Stimulated activated CD4-positive, alpha-beta T cell treated with anti-CD3 and anti-CD28 coated beads, Interleukin-15, amount 100 ng/mL, for 24 hours (primary cell): Measurements from ENCODE around the gene FANCC.
A peak's percentile ranks its signal among the peaks of the same experiment; 100 is the strongest.
"Not testable (repeated sequence)": the region's sequence is repeated elsewhere in the genome, so short reads cannot be mapped to it uniquely, and the experiment has no call there.

Experiments
- DNase-seq: peaks from one replicate; pipeline ENCODE4 v3.0.0-alpha.2; 2020

FANCC gene

DNA sequence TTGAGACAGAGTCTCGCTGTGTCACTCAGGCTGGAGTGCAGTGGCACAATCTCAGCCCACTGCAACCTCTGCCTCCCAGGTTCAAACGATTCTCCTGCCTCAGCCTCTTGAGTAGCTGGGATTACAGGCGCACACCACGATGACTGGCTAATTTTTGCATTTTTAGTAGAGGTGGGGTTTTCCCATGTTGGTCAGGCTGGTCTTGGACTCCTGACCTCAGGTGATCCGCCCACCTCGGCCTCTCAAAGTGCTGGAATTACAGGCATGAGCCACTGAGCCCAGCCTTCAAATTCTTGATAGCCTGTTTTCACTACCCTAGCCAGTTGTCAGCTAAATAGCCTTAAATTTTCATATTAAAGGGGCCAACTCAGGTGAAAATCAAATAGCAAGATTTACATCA, 11.6 kb upstream of the FANCC start:
- not testable (repeated sequence) for DNase-seq

DNA sequence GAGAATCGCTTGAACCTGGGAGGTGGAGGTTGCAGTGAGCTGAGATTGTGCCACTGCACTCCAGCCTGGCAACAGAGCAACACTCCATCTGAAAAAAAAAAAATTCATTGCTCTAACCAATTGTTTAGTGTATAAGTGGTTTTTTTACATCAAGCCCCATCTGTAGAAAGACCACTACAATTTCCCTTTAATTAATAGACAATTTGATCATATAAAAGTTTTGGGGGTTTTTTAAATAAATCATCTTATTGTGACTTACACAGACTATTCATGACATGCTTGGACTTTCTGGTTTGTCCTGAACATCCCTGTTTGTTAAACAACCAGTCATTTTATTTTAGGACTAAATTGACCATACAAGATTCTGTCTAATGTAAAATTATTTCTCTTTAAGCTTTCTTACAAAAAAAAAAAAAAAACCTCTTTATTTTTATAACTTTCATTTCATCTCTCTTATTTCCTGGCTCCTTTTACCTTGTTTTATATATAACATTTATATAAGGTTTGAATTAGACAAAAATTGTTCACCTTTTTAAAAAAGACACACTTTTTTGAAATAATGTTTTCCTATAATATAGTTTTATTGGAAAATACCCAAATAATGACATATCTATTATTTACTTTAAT, 9.8 kb upstream of the FANCC start:
- DNase-seq: no peak

DNA sequence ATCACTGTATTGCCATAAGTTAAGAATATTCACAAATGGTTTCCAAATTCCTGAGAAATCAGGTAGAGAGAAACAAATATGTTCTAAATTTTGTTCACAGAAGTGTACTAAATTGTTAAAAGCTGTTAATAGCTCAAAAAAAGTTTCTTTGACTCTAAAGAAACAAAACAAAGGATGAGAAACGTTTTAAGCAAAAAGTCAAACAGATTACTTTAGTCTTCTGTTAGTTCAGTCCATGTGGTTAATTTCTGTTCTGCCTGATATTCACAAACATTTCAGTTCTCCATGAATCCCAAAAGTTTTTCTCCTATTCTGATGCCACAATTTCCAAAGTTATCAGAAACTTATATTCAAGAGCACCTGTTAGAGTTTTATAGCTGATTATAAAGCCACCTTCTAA, 7.7 kb upstream of the FANCC start:
- no peak for DNase-seq

DNA sequence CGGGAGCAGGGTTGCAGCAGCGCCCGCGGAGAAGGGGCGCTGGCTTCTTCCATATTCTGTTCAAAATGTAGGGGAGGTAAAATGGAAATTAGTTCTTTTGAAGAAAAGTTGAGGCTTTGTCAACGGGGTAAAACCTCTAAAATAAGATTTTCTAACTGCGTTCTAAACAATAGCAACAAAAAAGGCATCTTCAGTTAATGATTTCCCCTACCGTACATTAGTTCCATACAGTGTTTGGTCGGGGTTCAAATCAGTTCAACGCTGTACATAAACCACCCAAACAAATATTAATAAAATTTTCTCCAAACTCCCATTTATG, 343 bp upstream of the FANCC start:
- DNase-seq: no peak

DNA sequence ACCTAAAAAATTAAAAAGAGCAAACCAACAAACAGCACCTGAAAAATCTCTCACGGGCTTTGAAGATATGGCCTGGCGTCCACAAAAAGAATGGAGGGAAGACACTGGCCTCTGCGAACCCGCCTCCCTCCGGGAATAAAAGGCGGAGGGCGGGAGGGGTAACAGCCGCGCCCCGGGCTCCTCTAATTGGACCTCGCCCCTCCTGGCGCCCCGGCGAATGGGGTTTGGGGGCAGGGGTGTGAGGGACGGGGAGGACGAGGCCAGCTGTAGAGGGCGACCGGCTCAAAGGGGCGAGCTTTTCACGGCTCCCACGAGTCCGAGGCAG, 753 bp downstream of the FANCC start:
- peak; percentile 72 for DNase-seq

DNA sequence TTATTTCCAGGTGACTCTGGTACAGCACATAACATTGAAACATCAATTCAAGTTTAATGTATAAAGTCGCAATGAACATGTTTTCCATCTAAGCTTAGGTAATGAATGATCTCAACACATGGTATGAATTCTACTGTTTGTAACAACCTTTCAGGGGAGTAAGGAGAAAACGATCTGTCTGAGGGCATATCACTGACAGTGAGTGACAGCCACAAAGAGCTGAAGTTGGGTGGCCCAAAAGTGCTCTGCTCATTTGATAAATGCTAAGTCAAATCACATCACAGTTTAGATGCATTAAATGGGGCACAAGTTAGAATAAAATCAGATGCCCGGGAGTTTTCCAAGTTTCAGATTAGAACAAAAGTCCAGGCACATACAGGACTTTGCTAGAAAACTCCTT, 1.2 kb downstream of the FANCC start:
- DNase-seq: no peak

DNA sequence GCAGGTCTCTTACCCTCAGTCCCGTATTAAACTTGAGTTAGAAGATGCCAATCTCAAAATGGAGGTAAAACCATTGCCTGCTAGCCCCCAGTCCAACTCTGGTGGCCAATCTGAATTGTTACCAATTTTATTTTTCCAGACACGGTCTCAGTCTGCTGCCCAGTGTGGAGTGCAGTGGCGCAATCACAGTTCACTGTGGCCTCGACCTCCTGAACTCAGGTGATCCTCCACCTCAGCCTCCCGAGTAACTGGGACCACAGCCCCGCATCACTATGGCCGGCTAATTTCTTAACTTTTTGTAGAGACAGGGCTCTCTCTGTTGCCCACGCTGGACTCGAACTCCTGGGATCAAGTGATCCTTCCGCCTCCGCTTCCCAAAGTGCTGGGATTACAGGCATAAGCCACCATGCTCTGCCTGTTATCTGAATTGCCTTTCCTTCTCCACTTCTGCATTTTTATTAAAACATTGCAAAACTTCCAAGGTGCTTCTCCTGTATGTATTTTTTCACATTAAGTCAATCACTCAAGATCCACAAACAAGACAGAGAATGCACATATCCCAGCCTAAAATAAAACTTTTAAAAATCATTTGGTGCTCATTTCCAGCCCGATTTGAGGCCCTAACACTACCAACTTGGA, 2.3 kb downstream of the FANCC start:
- DNase-seq: no peak

DNA sequence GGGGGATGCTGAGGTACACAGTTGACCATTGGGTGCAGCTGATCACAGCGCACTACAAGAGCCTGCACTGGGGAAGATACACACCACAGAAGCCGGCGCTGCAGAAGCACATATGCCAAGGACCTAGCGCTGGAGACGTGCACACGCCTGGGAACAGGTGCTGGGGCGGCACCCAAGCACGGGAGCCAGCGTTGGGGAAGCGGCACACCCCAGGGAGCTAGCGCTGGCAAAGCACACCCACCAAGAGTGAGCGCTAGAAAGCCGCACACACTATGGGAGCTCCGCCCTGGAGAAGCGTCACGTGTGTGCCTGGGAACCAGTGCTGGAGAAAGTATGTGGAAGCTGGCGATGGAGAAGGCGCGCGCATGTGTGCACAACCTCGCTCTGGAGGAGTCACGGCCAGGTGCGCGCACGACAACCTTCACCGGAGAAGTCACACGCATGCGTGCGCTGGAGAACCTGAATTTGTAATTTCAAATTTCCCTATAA, 4.5 kb downstream of the FANCC start:
- peak; percentile 37 for DNase-seq

DNA sequence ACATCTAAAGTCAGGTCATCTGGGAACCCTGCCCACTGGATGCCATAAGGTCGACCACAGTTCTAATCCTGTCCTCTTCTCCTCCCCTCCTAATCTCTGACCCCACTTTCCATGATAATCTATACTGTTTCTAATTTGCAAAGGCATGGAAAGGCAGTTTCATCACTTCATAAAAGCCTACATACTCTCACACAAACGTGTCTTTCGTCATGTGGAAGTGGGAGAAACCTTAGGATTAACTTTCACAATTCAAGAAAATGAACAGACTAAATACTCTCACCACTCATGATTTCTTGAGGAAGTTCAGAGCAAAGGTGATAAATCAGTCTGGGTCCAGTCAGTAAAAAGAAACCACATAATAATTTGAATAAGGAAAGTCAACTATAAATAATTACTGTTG, 5.5 kb downstream of the FANCC start:
- DNase-seq: no peak

DNA sequence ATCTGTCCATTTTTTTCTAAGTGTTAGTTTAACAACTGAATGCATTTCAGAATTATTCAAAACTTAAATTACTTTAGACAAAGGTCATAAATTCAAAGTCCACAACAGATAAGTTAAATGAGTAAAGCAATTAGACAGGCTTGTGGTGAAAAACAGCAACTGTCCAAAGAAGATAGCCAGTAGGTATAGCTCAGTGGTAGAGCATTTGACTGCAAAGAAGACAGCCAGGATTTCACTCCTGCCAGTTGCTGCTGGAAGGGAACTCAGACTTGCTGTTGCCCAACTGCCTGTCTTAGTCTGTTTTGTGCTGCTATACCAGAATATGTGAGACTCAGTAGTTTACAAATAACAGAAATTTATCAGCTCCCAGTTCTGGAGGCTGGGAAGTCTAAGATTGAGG, 10.0 kb downstream of the FANCC start:
- DNase-seq: no peak

DNA sequence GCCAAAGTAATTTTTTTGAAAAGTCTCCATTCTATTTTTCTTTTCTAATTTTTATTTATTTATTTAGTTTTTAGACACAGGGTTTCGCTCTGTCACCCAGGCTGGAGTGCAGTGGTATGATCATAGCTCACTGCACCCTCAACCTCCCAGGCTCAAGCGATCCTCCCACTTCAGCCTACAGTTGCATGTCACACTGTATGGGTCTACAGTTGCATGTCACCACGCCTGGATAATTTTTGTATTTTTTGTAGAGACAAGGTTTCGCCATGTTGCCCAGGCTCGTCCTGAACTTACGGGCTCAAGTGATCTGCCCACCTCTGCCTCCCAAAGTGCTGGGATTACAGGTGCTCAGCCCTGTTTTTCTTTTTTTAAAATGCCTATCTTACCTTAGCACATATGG, 10.7 kb downstream of the FANCC start:
- DNase-seq: no peak

DNA sequence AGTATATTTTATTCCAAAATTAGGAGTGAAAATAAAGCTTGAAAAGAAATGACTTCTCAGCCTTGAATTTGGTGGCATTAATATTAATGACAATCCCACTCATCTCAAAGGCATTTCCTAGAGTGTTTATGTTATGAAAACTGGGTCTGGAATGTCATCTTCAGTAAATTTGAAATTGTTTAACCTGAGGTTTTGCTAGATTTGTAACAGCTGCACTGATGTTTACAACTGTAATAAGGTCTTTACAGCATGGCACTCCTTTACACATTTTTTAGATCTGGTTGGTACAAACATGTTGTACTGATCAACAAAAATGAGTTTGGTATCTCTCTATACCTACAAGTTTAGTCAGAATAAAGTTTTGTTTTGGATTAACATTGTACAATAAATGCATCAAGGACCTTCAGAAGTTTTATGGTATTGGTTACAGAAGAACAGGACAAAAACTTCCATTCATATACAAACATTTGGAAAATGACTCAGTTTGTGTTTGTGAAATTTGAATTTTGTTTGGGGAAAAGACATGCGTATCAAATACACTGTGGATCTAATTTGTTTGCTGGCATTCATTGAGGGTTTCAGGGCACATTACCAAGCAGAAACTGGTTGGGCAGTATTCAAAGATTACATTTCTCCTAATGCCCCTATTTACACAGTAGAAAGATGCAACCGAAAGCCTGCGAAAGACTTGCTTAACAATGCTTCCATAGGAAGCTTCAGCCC, 11.6 kb downstream of the FANCC start:
- DNase-seq: no peak

DNA sequence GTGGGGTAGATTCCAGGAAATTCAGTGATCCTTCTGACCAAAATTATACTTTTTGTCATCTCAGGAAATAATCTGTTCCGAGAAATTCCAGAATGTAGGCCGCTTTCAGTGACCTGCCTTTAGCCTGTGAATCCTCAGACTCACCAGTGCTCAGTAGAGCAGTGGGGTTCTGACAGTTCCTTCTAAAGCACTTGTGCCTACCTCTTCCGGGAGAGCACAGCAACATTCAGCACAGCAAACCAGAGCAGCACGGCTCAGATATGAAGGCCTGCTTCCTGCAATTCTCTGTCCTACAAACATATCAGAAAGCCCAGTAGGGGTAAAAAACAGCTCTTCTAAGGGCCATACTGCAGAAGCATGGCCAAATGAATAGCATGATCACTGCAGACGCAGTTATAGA, 15.0 kb downstream of the FANCC start:
- no peak for DNase-seq

DNA sequence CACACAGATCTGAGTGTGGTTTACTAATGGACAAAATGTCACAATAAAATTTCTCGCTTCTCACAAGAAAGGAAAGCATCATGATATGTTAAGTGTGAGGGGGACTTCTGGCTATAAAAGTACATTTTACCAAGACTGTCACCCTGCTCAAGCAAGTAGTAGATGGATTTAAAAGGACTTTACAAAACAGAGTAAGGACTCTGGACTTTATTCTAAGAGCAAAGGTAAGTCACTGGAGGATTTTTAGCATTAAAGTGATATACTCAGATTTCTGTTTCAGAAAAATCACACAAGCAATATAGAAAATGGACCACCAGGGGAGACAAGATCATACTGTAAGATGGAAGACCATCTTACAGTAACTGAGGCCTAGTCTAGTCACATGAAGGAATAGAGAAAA, 19.7 kb downstream of the FANCC start:
- no peak for DNase-seq

DNA sequence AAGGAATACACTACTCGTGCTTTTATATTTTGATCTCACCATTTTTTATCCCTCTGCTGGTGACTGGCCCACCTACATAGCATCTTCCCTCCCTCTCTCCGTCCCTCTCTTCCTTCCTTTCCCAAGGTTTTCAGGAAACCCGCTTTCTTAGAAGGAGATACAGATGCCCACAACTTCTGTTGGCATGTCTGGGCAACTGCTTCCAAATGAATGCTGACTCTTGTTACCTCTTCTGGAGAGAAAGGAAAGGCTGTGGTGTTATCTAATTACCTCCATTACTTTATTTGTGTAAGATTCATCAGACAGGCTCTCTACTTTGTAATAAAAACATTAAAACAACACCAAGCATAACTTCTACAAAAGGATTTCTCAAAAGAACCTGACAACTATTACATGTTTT, 20.2 kb downstream of the FANCC start:
- DNase-seq: no peak

DNA sequence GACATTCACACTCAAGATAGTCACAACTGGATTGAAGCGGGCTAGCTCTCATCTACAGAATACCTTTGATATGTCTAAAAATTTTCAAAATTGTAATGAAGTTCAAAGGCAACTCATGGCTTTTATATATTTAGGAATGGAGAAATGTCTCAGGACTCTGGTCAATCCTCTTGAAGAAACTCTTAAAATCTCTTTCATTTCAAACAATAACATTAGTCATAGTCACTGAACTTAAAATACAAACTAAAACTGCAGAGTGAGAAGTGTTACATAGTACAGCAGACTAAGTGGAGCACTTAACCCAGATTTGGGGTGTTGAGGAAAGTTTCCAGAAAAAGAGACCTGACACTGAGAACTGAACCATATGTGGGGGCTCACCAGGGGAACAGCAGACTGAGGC, 20.7 kb downstream of the FANCC start:
- DNase-seq: no peak

DNA sequence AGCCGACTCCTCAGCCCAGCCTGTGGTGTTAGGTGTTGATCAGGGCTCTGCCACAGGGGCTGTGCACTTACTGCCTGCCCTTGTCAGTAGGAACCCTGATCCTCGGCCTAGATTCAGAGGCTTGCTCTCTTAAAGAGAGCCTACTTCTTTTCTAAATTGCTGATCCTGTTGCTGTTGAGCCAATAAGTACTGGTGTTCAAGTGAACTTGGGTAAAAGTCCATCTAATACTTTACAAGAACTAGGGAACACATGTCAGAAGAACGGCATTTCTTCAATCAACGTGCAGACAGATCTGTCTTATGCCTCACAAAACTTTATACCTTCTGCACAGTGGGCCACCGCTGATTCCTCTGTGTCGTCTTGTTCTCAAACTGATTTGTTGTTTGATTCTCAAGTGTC, 24.2 kb downstream of the FANCC start:
- not testable (repeated sequence) for DNase-seq

DNA sequence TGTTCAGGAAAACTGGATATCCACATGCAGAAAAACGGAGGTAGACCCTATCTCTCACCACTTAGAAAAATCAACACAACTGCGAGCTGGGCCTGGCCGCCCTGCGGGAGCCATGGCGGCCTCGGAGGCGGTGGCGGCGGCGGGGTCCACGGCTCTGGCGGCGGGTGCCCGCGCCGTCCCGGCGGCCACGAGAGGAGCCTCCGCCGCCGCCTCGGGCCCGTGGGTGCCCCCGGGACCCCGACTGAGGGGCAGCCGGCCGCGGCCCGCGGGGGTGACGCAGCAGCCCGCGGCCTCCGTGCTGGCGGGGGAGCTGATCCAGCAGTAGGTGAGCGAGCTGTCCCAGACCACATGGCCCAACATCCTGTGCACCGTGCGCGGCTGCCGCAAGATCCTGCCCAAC, 25.3 kb downstream of the FANCC start:
- no peak for DNase-seq

DNA sequence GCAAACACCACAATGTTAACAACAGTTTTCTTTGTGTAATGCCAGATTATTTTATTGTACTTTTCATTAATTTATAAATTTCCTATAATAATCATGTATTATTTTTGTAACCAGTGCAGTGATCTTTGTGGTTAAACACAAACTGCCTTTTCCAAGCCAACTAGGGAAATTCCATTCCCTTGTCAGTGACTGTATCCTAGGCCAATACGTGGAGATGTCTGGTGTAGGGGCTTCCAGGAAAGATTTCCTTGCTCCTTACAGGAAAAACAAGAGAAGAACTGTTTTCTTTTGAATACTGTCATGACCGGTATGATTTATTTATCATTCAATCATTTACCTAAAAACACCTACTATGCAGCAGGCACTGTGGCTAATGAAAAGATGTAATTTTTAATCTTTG, 31.4 kb downstream of the FANCC start:
- DNase-seq: no peak

DNA sequence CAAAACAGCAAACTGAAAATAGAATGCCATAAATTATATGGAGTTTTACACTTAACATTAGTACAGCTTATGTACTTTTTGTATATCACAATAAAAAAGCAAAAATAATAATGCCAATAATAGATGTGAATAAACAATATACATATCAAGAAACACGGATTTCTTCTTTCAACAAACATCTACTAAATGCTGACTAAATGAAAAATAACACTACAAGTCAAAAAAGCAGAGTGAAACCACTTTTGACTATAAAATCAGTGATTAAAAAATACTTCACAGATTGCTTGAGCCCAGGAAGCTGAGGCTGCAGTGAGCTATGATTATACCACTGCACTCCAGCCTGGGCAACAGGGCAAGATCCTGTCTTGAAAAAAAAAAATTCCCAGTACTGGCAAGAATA, 32.2 kb downstream of the FANCC start:
- DNase-seq: no peak

DNA sequence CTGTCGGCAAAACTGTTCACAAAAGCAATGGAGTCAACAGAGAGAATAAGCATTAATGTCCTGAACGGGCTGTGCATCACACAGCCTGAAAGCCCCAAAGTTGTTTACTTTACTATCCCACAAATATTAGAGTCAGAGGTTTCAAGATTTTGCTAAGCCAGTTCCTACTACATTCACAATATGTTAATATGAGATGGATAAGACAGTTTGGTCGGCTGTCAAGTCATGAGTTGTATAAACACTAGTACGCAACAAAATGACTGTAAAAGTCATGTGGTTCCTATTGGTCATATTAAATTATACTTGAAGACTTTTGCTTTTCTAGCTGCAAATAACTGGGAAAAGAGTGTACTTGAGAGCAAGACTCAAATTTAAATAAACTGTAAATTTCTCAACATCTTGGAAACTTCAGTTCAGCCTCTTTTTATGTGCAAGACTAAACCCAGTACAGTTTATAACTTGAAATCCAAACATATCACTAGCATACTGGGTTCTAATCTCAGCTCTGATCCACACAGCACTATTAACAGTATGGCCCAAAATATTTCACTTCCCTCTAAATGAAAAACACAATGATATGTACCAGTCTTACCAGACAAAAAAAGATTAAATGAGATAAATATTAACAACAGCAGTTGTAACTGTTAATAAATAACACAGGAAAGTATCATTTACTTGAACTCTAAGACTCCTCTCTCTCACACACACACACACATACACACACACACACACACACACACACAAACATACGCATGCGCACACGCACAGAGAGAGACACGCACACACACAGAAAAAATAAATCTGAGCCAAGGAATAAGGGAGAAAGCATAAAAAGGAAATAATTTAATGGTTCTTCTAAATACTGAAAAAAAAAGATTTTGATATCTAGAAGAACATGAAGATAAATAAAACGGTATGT, 33.1 kb downstream of the FANCC start:
- DNase-seq: no peak

DNA sequence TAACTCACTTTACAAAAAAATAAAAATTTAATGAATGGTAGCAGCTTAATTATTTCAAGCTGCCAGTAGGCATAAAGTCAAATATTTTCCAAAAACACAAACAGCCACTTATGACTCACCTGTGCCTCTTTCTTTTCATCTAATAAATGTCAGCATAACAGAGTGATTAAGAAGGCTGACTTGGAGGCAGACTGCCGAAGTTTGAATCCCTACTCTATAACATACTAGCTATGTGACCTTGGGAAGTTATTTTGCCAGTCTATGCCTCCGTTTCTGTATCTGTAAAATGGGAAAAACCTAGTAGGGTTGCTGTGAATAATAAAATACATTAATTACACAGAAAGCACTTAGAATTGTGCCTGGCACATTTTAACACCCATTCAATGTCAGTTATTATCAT, 33.8 kb downstream of the FANCC start:
- DNase-seq: no peak

DNA sequence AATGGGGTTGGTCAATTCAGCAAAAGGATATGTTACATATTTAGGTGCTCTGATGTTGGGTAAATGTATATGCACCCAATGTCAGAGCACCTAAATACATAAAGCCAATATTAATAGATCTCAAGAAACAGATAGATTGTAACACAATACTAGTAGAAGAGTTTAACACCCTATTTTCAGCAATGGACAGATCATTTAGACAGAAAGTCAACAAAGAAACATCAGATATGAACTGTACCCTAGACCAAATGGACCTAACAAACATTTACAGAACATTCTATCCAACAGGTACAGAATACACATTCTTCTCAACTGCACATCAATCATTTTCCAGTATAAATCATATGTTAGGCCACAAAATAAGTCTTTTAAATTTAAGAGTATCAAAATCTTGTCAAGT, 35.2 kb downstream of the FANCC start:
- no peak for DNase-seq

DNA sequence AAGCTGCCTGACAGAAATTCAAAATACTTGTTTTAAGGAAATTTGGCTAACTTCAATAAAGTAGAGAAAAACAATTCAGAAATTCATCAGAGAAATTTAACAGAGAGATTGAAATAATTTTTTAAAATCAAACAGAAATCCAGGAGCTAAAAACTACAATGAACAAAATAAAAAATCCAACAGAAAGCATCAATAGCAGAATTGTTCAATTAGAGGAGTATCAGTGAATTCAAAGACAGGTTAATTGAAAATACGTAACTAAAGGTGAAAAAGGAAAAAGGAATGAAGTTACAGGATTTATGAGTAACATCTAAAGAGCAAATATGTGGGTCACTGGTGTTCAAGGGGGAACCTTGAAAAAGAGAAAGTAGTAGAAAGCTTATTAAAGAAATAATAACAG, 36.8 kb downstream of the FANCC start:
- no peak for DNase-seq
